HG03558 (cell line): Measurements from ENCODE around the gene C1orf35.

Source experiments
- ATAC-seq: cut with Tn5 transposase; IDR thresholded peaks from one replicate; pipeline ENCODE4 v1.9.1; 2021; ENCODE audit warnings: moderate number of reproducible peaks; ENCODE audit not compliant: unreplicated experiment; ENCODE audit errors: extremely low read depth

The C1orf35 gene

DNA sequence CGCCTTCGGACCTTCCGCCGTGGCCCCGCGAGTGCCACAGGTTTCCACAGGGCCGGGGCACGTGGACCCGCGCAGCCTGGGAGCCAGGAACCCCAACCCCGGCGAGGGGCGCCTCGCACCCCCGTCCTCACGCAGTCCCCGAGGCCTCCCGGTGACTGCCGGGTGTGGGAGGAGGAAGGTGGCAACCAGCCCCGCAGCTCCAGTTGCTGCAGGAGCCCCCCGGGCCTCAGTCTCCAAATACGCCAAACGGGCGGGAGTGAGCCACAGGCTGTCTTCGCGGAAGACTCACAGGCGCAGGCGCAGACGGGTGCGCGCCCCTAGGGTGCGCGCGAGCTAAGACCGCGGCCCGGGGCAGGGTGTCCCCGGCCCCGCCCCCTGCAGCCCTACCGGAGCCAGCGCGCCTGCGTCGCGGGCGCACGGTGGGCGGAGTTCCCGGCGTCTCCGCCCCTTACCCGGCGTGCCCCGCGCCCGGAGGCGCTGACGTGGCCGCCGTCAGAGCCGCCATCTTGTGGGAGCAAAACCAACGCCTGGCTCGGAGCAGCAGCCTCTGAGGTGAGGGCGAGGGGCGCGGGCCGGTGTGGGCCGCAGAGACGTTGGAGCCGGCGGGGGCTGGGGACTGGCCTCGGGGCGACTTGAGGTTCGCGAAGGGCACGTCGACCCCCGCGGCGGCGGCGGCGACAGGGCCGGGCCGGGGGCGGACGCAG is 20.8 kb downstream of the C1orf35 start, which contains the start of gene ARF1:
ARF1 (plus strand) TSS at position 495 of the 704 bp plus-strand sequence. CDS start 14,407 bp downstream, outside the sequence.
- peak; percentile 52 for ATAC-seq

DNA sequence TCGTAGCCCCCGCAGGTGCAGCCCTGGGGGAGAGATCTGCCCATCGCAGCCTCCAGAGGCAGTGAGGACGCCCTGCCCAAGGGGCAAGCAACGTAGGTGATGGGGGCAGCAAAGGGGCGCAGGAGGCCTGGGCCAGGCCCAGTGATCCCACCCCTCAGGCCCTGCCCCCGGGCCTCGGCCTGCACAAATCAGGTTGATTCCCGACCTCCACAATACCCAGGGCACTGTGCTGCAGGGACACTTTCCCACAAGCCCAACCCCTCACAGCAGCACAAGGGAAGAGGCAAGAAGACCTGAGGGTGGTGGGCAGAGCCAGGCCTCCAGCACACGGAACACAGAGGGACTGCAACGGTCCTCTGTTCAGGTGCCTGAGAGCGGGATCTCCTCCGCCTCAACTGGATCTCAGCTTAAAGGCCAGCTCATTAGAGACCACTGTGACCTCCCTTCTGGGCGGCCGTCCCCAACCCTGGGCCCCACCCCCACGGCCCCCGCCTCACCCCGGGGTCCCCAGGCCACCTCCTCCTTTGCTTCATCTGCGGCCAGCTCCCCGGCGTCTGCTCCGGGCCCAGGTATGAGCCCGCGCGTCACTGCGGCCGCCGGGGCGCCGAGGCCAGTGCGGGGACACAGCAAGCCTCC is 21.4 kb downstream of the C1orf35 start:
- ATAC-seq = no peak

DNA sequence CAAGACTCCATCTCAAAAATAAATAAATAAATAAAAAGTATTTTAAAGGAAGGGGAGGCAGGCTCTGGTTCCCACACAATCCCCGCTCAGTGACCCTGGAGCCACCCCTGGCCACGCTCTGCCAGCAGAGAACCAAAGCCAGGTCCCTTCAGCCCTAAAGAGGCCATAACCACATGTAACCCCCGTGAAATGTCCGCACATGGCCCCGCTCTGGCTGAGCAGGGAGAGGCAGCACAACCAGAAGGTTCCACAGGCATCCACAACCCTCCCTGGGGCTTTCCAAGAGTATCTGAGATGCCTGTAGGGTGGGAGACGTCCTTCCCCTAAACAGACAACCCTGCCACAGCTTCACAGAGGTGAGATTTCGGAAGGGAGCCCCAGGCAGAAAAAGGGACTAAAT is 22.0 kb downstream of the C1orf35 start:
- no peak for ATAC-seq

GRCh38 chr1:228079601-228080263 is 23.4 kb downstream of the C1orf35 start:
- no peak for ATAC-seq

- no peak for ATAC-seq
Measured at GRCh38 chr1:228079013-228079412, 24.1 kb downstream of the C1orf35 start.

- no peak for ATAC-seq
Measured at GRCh38 chr1:228077565-228078330, 25.4 kb downstream of the C1orf35 start.

DNA sequence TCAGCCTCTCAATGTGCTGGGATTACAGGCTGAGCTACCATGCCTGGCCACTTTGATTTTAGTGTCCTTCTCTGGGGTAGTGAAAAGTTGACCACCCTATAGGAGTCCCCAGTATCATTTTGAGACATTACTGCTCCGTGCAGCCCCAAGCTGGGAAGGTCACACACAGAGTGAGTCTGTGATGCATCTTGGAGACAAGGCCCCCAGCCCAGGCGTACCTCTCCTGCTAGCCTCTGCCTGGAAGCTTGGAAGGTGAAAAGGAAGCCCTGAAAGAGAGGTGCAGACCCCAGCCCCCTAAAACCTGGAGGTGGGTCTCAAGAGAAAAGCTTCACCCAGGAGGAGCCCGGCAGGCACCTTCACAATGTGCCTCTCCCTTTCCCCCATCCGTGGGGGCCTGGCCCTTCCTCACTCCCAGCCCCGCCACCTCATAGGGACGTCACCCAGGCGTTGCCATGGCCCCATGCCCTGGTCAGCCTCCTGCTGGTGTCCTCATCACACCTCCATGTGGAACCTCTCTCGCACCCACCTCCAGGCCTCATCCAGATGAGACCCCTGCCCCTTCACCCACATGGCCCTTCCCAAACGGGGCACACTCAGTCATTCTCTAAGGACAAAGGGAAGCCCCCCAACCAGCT is 26.2 kb downstream of the C1orf35 start:
- no peak for ATAC-seq

GRCh38 chr1:228075801-228076271 is 27.3 kb downstream of the C1orf35 start:
- ATAC-seq = no peak

DNA sequence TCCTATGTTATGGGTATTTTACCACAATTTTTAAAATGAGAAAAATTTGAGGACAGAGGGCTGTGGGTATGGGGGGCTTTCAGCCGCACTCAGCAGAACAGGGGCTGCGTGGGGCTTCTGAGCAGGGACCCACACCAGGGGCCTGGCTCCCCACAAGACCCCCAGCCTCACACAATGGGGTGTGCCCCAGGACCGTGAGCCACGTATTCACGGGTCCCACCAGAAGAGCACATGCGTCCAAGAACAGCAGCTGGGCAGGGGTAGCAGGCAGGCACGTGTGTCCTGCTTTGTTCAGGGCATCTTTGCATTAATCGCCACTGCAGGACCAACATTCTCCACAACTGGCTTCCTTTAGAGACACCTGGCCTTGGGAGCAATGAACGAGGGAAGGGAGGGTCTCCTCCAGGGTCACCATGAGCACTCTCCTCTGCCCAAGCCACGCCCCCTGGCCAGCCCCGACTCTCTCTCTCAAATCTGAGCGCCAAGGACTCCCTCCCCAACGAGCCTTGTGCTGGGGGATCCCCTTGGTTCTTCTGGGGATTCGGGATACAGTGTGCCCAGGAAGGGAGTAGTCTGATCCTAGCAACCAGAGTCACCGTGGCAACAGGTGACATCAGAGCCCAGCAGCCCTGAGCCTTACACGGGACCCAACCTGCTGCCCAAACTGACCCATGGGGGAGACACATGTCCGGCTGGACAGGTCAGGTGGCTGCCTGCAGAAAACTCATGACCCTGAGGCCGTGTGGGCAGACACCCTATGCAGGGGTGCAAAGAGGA is 28.0 kb downstream of the C1orf35 start:
- no peak for ATAC-seq

DNA sequence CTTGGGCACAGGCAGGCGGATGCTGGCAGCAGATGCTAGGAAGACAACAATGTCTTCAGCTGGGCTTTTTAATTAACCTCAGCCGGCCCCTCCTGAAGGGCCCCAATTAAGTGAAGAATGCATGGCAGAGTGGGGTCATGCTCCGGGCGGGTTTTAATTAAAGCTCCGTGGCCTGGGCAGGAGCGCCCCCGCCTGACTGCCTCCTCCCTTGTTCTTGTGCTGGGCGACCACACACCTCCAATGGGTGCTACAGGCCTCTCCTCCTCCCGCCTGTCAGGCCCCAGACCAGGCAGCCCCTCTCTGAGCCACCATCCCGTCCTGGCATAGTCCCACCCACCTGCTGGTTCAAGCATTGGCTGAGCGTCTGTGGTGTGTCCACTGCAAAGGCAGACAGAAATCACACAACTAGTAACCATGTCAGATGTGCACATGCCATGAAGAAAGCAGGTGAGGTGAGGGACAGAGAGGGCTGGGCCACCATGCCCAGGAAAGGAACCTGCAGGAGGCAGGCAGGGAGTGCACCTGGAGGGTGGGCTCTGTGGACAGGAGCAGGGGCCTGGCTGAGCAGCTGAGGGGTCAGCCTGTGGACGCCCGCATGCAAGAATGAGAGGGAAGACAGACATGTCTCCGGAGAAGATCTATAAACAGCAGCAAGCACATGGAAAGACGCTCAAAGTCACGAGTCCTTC is 29.1 kb downstream of the C1orf35 start:
- no peak for ATAC-seq

GRCh38 chr1:228073061-228073856 is 29.9 kb downstream of the C1orf35 start:
- ATAC-seq = no peak

DNA sequence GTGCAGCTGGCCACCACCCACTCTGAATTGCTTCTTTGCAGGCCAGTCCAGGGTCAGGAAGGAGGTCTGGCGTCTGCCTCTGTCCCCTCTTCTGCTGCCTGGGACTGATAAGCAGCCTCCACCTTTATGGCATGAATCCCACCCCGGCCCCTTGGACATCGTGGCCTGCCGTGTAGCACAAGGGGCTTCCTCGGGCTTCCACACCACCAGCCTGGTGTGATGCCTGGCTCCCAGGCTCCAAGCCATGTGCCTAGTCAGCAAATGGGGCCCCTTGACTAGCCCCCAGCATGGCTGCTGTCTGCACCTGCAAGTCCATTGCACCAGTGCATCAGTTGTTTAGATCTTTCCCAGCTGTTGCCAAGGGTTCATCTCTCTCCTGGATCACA is 30.5 kb downstream of the C1orf35 start:
- ATAC-seq = no peak

DNA sequence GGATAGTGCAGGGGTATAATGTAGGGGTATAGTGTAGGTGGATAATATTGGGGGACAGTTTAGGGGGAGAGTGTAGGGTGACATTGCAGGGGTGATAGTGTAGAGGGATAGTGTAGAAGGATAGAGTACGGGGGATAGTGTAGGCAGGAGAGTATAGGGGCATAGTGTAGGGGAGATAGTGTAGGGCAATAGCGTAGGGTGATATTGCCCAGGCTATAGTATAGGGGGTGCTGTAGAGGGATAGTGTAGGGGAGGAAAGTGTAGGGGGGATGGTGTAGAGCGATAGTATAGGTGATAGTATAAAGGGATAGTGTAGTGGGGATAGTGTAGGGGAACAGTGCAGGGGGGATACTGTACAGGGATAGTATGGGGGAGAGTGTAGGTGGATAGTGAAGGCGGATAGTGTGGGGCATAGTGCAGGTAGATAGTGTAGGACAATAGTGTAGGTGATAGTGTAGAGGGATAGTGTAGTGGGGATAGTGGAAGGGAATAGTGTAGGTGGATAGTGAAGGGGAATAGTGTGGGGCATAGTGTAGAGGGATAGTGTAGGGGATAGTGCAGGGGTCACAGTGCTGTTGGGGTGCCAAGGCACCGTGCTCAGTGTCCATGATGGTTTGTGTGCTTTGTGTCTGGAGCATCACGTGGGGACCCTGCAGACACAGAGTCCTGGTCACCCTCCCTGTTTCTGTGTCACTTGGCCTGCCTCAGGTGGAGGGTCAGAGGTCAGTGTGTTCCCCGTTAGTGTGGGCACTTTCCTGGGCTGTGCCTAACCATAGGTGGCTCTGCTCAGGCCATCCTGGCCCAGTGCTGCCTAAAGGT is 31.1 kb downstream of the C1orf35 start:
- no peak for ATAC-seq

GRCh38 chr1:228070851-228071250 is 32.3 kb downstream of the C1orf35 start:
- ATAC-seq = no peak

DNA sequence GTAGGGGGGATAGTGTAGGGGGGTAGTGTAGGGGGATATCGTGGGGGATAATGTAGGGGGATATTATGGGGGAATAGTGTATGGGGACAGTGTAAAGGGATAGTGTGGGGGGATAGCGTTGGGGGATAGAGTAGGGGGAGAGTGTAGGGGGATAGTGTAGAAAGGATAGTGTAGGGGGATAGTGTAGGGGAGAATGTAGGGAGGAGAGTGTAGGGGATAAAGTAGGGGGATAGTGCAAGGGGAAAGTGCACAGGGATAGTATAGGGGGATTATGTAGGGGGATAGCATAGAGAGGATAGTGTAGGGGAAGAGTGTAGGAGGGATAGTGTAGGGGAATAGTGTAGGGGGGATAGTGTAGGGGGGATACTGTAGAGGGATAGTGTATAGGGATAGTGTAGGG is 33.0 kb downstream of the C1orf35 start:
- no peak for ATAC-seq

- no peak for ATAC-seq
Measured at GRCh38 chr1:228068359-228068758, 34.8 kb downstream of the C1orf35 start.
